GM12801 (cell line): Measurements from ENCODE around the gene KATNIP.

Experiments
- TF ChIP-seq, protein P1 (sequence below): IDR thresholded peaks from one replicate; pipeline ENCODE4 v1.5.1; 2011; ENCODE audit warnings: control low read depth; ENCODE audit not compliant: insufficient read length; ENCODE audit errors: extremely low read depth

Gene KATNIP

GRCh38 chr16:27511657-27512448 is 38.1 kb upstream of the KATNIP start:
- TF ChIP-seq, protein P1, sequence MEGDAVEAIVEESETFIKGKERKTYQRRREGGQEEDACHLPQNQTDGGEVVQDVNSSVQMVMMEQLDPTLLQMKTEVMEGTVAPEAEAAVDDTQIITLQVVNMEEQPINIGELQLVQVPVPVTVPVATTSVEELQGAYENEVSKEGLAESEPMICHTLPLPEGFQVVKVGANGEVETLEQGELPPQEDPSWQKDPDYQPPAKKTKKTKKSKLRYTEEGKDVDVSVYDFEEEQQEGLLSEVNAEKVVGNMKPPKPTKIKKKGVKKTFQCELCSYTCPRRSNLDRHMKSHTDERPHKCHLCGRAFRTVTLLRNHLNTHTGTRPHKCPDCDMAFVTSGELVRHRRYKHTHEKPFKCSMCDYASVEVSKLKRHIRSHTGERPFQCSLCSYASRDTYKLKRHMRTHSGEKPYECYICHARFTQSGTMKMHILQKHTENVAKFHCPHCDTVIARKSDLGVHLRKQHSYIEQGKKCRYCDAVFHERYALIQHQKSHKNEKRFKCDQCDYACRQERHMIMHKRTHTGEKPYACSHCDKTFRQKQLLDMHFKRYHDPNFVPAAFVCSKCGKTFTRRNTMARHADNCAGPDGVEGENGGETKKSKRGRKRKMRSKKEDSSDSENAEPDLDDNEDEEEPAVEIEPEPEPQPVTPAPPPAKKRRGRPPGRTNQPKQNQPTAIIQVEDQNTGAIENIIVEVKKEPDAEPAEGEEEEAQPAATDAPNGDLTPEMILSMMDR, result no peak

GRCh38 chr16:27514806-27515205 is 35.1 kb upstream of the KATNIP start:
- TF ChIP-seq, protein P1, result no peak

GRCh38 chr16:27515874-27516353 is 34.0 kb upstream of the KATNIP start:
- TF ChIP-seq, protein P1, result peak; percentile 43

GRCh38 chr16:27516365-27516764 is 33.6 kb upstream of the KATNIP start:
- TF ChIP-seq, protein P1, result no peak

DNA sequence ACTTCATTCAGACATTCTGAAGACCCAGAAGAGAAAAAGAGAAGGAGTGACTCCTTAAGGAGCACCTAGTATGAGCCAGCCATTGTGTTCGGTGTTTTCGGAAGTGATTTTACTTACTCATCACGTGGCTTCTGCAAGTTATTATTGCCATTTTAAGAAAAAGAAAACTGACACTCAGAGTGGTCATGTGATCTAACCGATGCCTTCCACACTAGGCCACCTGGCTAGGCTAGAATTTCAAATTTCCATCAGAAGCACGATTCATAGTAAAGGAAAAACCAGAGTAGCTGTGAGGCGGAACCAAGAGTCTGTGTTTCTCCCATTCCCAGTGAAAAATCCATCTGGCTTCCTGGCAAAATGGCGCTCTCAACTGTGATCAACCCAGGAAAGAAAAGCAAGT is 32.3 kb upstream of the KATNIP start:
- TF ChIP-seq, protein P1, result no peak

GRCh38 chr16:27518226-27518625 is 31.7 kb upstream of the KATNIP start:
- TF ChIP-seq, protein P1, result no peak

DNA sequence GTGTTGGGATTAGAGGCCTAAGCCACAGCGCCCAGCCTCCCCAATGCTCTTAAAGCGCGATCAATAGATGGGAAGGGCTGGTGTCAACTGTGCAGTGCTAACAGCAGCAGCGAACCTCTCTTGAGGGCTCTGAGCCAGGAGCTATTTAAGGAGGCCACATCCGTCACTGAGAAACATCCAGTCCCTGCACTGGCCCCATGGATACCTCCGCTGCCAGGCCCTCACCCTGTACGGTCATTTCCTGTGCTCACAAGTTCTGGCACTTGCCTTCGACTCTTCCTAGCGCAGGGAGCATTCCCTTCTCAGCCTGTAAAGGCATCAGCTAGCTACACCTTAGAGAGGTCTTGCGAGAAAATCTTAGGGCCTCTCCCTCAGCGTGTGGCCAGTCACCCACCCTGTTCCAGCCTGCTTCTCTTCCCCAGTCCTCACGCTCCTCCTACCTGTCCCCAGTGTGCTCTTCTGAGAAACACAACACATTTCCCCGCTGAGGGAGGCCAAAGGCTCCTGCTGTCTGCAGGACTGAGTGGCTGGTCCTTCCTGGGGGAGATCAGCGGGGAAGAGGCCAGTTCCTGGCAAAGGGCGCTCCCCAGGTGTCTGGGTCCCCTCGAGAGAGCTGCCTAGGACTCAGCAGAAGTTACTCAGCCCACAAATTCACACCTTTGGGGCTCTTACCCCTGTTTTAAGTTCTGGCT is 28.8 kb upstream of the KATNIP start:
- TF ChIP-seq, protein P1, result no peak
